HEK293T (cell line): Measurements from ENCODE around the gene ADGRL2.

Experiments
- BHLHE40 ChIP-seq: fragments of 450-650 bp; IDR thresholded peaks from 2 replicates; pipeline ENCODE4 v1.6.1; 2016; ENCODE audit warnings: mild to moderate bottlenecking, moderate library complexity, borderline replicate concordance
- FOXK2 ChIP-seq: fragments of 450-650 bp; IDR thresholded peaks from 2 replicates; pipeline ENCODE4 v1.6.1; 2016; ENCODE audit warnings: mild to moderate bottlenecking
- FOXM1 ChIP-seq: fragments of 450-650 bp; IDR thresholded peaks from 2 replicates; pipeline ENCODE4 v1.6.1; 2017; ENCODE audit warnings: mild to moderate bottlenecking, borderline replicate concordance
- TARDBP ChIP-seq: fragments of 450-650 bp; IDR thresholded peaks from 2 replicates; pipeline ENCODE4 v1.6.1; 2016

GRCh38 chr1:82034812-82035211 is 234.1 kb downstream of the ADGRL2 start:
- TF ChIP-seq BHLHE40, result no peak
- TF ChIP-seq FOXM1, result no peak
- no peak for TF ChIP-seq FOXK2
- TF ChIP-seq TARDBP, result no peak
